HepG2 (cell line): ENCODE data around the gene IL16. TPM values are rescaled to one million over a fixed set of nuclear protein-coding genes. Genes with fewer than 3 reads are reported as not detected.

Experiments
- ATAC-seq: fragments of 200-7000 bp; cut with Tn5 transposase; 3 replicates; pipeline ENCODE4 v1.9.1; 2020; ENCODE audit warnings: mild to moderate bottlenecking, moderate library complexity
- BruUV-seq: library from RNA; stranded (reverse); fragments of 400-500 nt; replicated peaks from 2 replicates; lab custom pipeline; 2021; lab: Mats Ljungman, UMichigan
- CTCF ChIA-PET: fragments of 300-600 bp; formaldehyde crosslinking; extraction: SDS; loops from one replicate; lab custom pipeline; 2021; ENCODE audit warnings: low total read pairs, inconsistent platforms, low intra/inter-chr PET ratio; lab: Yijun Ruan, JAX
- POLR2A ChIA-PET: fragments of 350-600 bp; sonication (Branson Sonifier 250); formaldehyde crosslinking; loops from one replicate; lab custom pipeline; 2020; ENCODE audit warnings: antibody characterized with exemption, inconsistent platforms; lab: Yijun Ruan, JAX
- DNase-seq: peaks from one replicate; pipeline ENCODE4 v3.0.0-alpha.2; 2015; ENCODE audit warnings: low spot score
- FAIRE-seq: peaks from 3 replicates; lab custom pipeline; 2011; peaks lifted over from hg19 to GRCh38; lab: Jason Lieb, UNC
- H2AFZ ChIP-seq: one replicate; pipeline ENCODE4 v1.6.1; 2011; ENCODE audit warnings: low read length, inconsistent platforms
- H3K27ac ChIP-seq: fragments of 300-600 bp; 3 replicates; pipeline ENCODE4 v1.8.0; 2011; ENCODE audit warnings: mixed run types, mild to moderate bottlenecking, mixed read lengths, low read length, inconsistent platforms; ENCODE audit not compliant: insufficient read depth; ENCODE audit errors: extremely low read length
- H3K27me3 ChIP-seq, 2 experiments: fragments of 200-600 bp in 1 of 2; 2 replicates in 1 of 2; 3 replicates in 1 of 2; pipeline versions ENCODE4 v1.6.0 to v1.8.0; 2011; ENCODE audit warnings: low read length in 2 of 2, mild to moderate bottlenecking in 2 of 2, moderate library complexity in 2 of 2, inconsistent platforms in 1 of 2; ENCODE audit not compliant: insufficient read depth in 2 of 2, control insufficient read depth in 1 of 2
- H3K36me3 ChIP-seq, 2 experiments: fragments of 200-600 bp in 1 of 2; replicated peaks in 1 of 2; 2 replicates in 1 of 2; 3 replicates in 1 of 2; pipeline versions ENCODE4 v1.5.1 to v1.8.0; 2011; ENCODE audit warnings: low read length in 2 of 2, inconsistent platforms in 1 of 2; ENCODE audit not compliant: insufficient read depth in 2 of 2, control insufficient read depth in 1 of 2
- H3K4me1 ChIP-seq: 2 replicates; pipeline ENCODE4 v1.5.1; 2012; ENCODE audit warnings: low read length, inconsistent platforms; ENCODE audit not compliant: insufficient read depth
- H3K4me2 ChIP-seq: 2 replicates; pipeline ENCODE4 v1.6.0; 2011; ENCODE audit warnings: low read depth, low read length, inconsistent platforms
- H3K4me3 ChIP-seq, 3 experiments: fragments of 200-600 bp in 1 of 3; sonication (generic), shearing (Covaris generic) in 1 of 3; replicated peaks in 1 of 3; 2 replicates each; pipeline ENCODE4 v1.5.1; 2011 to 2016; ENCODE audit warnings: low read length in 3 of 3, inconsistent platforms in 2 of 3, low read depth in 2 of 3, mild to moderate bottlenecking in 2 of 3, control low read depth in 1 of 3, mixed read lengths in 1 of 3; ENCODE audit not compliant: insufficient read depth in 1 of 3
- H3K79me2 ChIP-seq: one replicate; pipeline ENCODE4 v1.6.1; 2011; ENCODE audit warnings: low read length, inconsistent platforms; ENCODE audit not compliant: insufficient read depth
- H3K9ac ChIP-seq: 2 replicates; pipeline ENCODE4 v1.6.0; 2011; ENCODE audit warnings: mild to moderate bottlenecking, low read depth, low read length, inconsistent platforms; ENCODE audit not compliant: insufficient read depth
- H3K9me3 ChIP-seq: 2 replicates; pipeline ENCODE4 v1.5.1; 2012; ENCODE audit warnings: mild to moderate bottlenecking, low read length
- H4K20me1 ChIP-seq: 2 replicates; pipeline ENCODE4 v1.6.0; 2011; ENCODE audit warnings: inconsistent platforms, mild to moderate bottlenecking, low read length, moderate library complexity; ENCODE audit not compliant: insufficient read depth
- CBX2 ChIP-seq, 2 experiments: fragments of 200-600 bp in 1 of 2; sonication (generic); formaldehyde crosslinking in 1 of 2; IDR thresholded peaks; 2 replicates each; pipeline versions ENCODE4 v1.7.0 to v1.8.1; 2018 to 2022; ENCODE audit warnings: low read depth in 2 of 2, low read length in 1 of 2, mild to moderate bottlenecking in 1 of 2, missing genetic modification reagents in 1 of 2
- ELF1 ChIP-seq: sonication (generic); formaldehyde crosslinking; IDR thresholded peaks from 2 replicates; pipeline ENCODE4 v1.4.0; 2020; ENCODE audit warnings: missing genetic modification reagents
- FOXA3 ChIP-seq: IDR thresholded peaks from 2 replicates; pipeline ENCODE4 v1.6.1; 2016; ENCODE audit warnings: missing genetic modification reagents, missing compliant biosample characterization
- KLF15 ChIP-seq: sonication (generic); formaldehyde crosslinking; IDR thresholded peaks from 2 replicates; pipeline ENCODE4 v1.8.1; 2023; ENCODE audit warnings: borderline replicate concordance, mild to moderate bottlenecking, inconsistent platforms, missing genetic modification reagents, mixed read lengths
- MZF1 ChIP-seq: sonication (generic); formaldehyde crosslinking; IDR thresholded peaks from 2 replicates; pipeline ENCODE4 v1.8.1; 2023; ENCODE audit warnings: mild to moderate bottlenecking, missing genetic modification reagents, borderline replicate concordance
- POLR2AphosphoS2 ChIP-seq: IDR thresholded peaks from 2 replicates; pipeline ENCODE4 v1.6.1; 2011; ENCODE audit warnings: low read depth, low read length, improper control_type of control experiment
- PRPF4 ChIP-seq: fragments of 200-400 bp; formaldehyde crosslinking; IDR thresholded peaks from 2 replicates; pipeline ENCODE4 v1.6.1; 2016; ENCODE audit warnings: low read length, low read depth; ENCODE audit not compliant: poor library complexity, severe bottlenecking
- TBX3 ChIP-seq: fragments of 450-650 bp; IDR thresholded peaks from 2 replicates; pipeline ENCODE4 v1.6.1; 2017; ENCODE audit warnings: antibody characterized with exemption, mild to moderate bottlenecking, inconsistent platforms, borderline replicate concordance
- TGIF2 ChIP-seq: IDR thresholded peaks from 2 replicates; pipeline ENCODE4 v1.6.1; 2016; ENCODE audit warnings: control low read depth, missing compliant biosample characterization
- TOE1 ChIP-seq: sonication (generic); formaldehyde crosslinking; IDR thresholded peaks from 2 replicates; pipeline ENCODE4 v1.4.0; 2020; ENCODE audit warnings: mild to moderate bottlenecking, missing genetic modification reagents
- XBP1 ChIP-seq: sonication (generic); formaldehyde crosslinking; IDR thresholded peaks from 2 replicates; pipeline ENCODE4 v1.5.0; 2020; ENCODE audit warnings: missing genetic modification reagents
- XRCC5 ChIP-seq: fragments of 200-400 bp; formaldehyde crosslinking; optimal IDR thresholded peaks from 2 replicates; pipeline ENCODE3; 2017; ENCODE audit warnings: mild to moderate bottlenecking, low read length
- ZNF260 ChIP-seq: sonication (generic); formaldehyde crosslinking; IDR thresholded peaks from 2 replicates; pipeline ENCODE4 v1.4.0; 2020; ENCODE audit warnings: missing genetic modification reagents, low read depth, mild to moderate bottlenecking, borderline replicate concordance
- ZNF33B ChIP-seq: sonication (generic); formaldehyde crosslinking; IDR thresholded peaks from 2 replicates; pipeline ENCODE4 v1.5.1; 2020; ENCODE audit warnings: mild to moderate bottlenecking, missing genetic modification reagents
- ZNF431 ChIP-seq: sonication (generic); formaldehyde crosslinking; IDR thresholded peaks from 2 replicates; pipeline ENCODE4 v1.9.0; 2022; ENCODE audit warnings: missing genetic modification reagents, low read depth, mild to moderate bottlenecking, borderline replicate concordance
- ZNF75D ChIP-seq: sonication (generic); formaldehyde crosslinking; IDR thresholded peaks from 2 replicates; pipeline ENCODE4 v1.8.1; 2023; ENCODE audit warnings: missing genetic modification reagents, mild to moderate bottlenecking, borderline replicate concordance
- ZSCAN29 ChIP-seq: sonication (generic); formaldehyde crosslinking; conservative IDR thresholded peaks from 2 replicates; pipeline ENCODE4 v1.4.0; 2020; ENCODE audit warnings: mild to moderate bottlenecking, missing genetic modification reagents
- WGBS: methylation state at CpG from one replicate; pipeline ENCODE4 v1.1.6; 2017; ENCODE audit warnings: low lambda C conversion rate; 5-methylcytosine and 5-hydroxymethylcytosine counted together
- in situ Hi-C: cut with HindIII; loops from 2 replicates; pipeline ENCODE4 v1.10.0; 2017; ENCODE audit warnings: low pct_unique_long_range_greater_than_20kb; ENCODE audit not compliant: extremely low pct_ligation_motif_present
- intact Hi-C: fragments of 100-400 bp; cut with micrococcal nuclease; formaldehyde crosslinking; loops from one replicate; pipeline ENCODE4 v1.10.0; 2022; ENCODE audit not compliant: unreplicated experiment
- polyA plus RNA-seq, 8 experiments: library from polyadenylated mRNA; depleted of rRNA in 3 of 8; stranded (reverse) in 7 of 8; unstranded in 1 of 8; fragments of >200 nt; fragmentation: Illumina TruSeq in 4 of 8; extraction: Trizol in 4 of 8; gene quantifications; 2 replicates each; pipeline versions ENCODE4 v1.2.1 to v1.2.3, GENCODE V29; 2011 to 2016; ENCODE audit warnings: low read depth in 4 of 8, missing spikeins in 1 of 8, mixed read lengths in 1 of 8; ENCODE audit not compliant: insufficient read depth in 1 of 8
- total RNA-seq, 5 experiments: library from RNA; depleted of rRNA; stranded (reverse); fragments of >200 nt; fragmentation: Illumina TruSeq; extraction: Trizol; gene quantifications; 2 replicates each; pipeline ENCODE4 v1.2.3, GENCODE V29; 2016; ENCODE audit warnings: low read depth in 1 of 5
- TF ChIP-seq, protein P1 (sequence below): sonication (generic); formaldehyde crosslinking; IDR thresholded peaks from 2 replicates; pipeline ENCODE4 v1.4.0; 2020; ENCODE audit warnings: missing genetic modification reagents; ENCODE audit errors: not compliant biosample characterization
- TF ChIP-seq, protein P2 (sequence below): sonication (generic); formaldehyde crosslinking; IDR thresholded peaks from 2 replicates; pipeline ENCODE4 v1.4.0; 2020; ENCODE audit warnings: missing genetic modification reagents, borderline replicate concordance

IL16 gene
- total and polyA plus RNA-seq, 2 of the 13 experiments (the other 11 are each of a cell fraction or from before 2014, with no cell fraction given), result 0.03 TPM; not detected in 1

DNA sequence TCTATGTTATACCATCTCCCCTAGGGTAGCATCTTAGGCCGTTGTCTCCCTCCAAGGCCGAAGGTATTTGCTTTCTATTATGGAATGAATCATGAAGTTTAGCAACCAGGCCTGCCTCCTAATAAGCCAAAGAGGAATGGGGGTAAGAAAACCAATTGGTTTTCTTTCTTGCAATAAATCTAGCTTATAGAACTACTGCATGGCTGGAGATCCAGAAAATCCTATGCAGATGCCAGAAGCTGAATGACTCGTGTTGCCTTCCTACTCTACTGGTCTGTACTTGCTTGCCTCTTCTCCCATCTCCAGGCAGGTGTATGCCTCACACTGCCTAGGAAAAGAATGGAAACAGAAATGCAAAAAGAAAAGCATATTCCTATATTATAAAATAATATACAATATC lies 31.1 kb upstream of the IL16 start:
- no peak overlapping the region for H2AFZ ChIP-seq
- H4K20me1 ChIP-seq, result no peaks in the 10 kb centered on the region
- TF ChIP-seq XRCC5, result no peak
- no peak for TF ChIP-seq KLF15 (CRISPR knock-in tag)
- TF ChIP-seq ZNF33B (CRISPR knock-in tag), result no peak
- no peak for TF ChIP-seq ELF1 (CRISPR knock-in tag)
- TF ChIP-seq ZNF431 (CRISPR knock-in tag), result no peak
- TF ChIP-seq, protein P1, sequence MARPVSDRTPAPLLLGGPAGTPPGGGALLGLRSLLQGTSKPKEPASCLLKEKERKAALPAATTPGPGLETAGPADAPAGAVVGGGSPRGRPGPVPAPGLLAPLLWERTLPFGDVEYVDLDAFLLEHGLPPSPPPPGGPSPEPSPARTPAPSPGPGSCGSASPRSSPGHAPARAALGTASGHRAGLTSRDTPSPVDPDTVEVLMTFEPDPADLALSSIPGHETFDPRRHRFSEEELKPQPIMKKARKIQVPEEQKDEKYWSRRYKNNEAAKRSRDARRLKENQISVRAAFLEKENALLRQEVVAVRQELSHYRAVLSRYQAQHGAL (CRISPR knock-in tag), result no peak
- no peak for TF ChIP-seq XBP1
- no peak for TF ChIP-seq FOXA3
- TF ChIP-seq ZNF75D (CRISPR knock-in tag), result no peak
- TF ChIP-seq TBX3, result no peak
- no peak for TF ChIP-seq ZSCAN29 (CRISPR knock-in tag)
- TF ChIP-seq TOE1 (CRISPR knock-in tag), result no peak
- no peak for TF ChIP-seq CBX2 (IDR thresholded peaks at IDR 0.05; ENCODE audit: low read depth, low read length)
- no peak for TF ChIP-seq CBX2 (CRISPR knock-in tag; IDR thresholded peaks at IDR 0.05; ENCODE audit: low read depth)
- TF ChIP-seq MZF1 (CRISPR knock-in tag), result no peak
- TF ChIP-seq TGIF2, result no peak
- TF ChIP-seq, protein P2, sequence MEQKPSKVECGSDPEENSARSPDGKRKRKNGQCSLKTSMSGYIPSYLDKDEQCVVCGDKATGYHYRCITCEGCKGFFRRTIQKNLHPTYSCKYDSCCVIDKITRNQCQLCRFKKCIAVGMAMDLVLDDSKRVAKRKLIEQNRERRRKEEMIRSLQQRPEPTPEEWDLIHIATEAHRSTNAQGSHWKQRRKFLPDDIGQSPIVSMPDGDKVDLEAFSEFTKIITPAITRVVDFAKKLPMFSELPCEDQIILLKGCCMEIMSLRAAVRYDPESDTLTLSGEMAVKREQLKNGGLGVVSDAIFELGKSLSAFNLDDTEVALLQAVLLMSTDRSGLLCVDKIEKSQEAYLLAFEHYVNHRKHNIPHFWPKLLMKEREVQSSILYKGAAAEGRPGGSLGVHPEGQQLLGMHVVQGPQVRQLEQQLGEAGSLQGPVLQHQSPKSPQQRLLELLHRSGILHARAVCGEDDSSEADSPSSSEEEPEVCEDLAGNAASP, result no peak
- TF ChIP-seq POLR2AphosphoS2, result no peak
- TF ChIP-seq ZNF260 (CRISPR knock-in tag), result no peak
- no peak for TF ChIP-seq PRPF4
- WGBS, result 23% methylated on average over 3 of the region's 3 CpGs
- no TSS peak for BruUV-seq
- no peak for FAIRE-seq
- no peak overlapping the region for H3K9ac ChIP-seq
- CTCF ChIA-PET, result no interaction called here
- in situ Hi-C loops, result no loop called here
- no peak overlapping the region for H3K4me3 ChIP-seq
- no peak for ATAC-seq
- intact Hi-C loops, result no loop called here
- peaks cover 0 to 6% of the 10 kb centered on the region in 2 experiments; a peak in 2 of 5 replicates for H3K27me3 ChIP-seq
- no peaks in the 10 kb centered on the region for H3K36me3 ChIP-seq
- POLR2A ChIA-PET, result no interaction called here
- H3K27ac ChIP-seq, result no peak overlapping the region
- H3K79me2 ChIP-seq, result no peaks in the 10 kb centered on the region
- no peak overlapping the region for H3K4me2 ChIP-seq
- no peak for DNase-seq
- no peaks in the 10 kb centered on the region for H3K4me1 ChIP-seq
- no peaks in the 10 kb centered on the region for H3K9me3 ChIP-seq
